GM19372 (cell line): ENCODE data around the gene FOSB.
"Not testable (repeated sequence)": the region's sequence is repeated elsewhere in the genome, so short reads cannot be mapped to it uniquely, and the experiment has no call there.

Source experiments
- ATAC-seq: cut with Tn5 transposase; IDR thresholded peaks from one replicate; pipeline ENCODE4 v1.9.1; 2021; ENCODE audit warnings: mild to moderate bottlenecking, low read depth, moderate library complexity; ENCODE audit not compliant: unreplicated experiment

The FOSB gene

GRCh38 chr19:45500918-45501729, 33.3 kb downstream of the FOSB start:
- ATAC-seq: no peak

- no peak for ATAC-seq
Measured at GRCh38 chr19:45501730-45502014, 33.9 kb downstream of the FOSB start.

GRCh38 chr19:45502111-45502510, 34.3 kb downstream of the FOSB start:
- ATAC-seq: no peak

- no peak for ATAC-seq
Measured at GRCh38 chr19:45503909-45504308, 36.1 kb downstream of the FOSB start.

- no peak for ATAC-seq
Measured at GRCh38 chr19:45505151-45505995, 37.6 kb downstream of the FOSB start.

- no peak for ATAC-seq
Measured at GRCh38 chr19:45505996-45506245, 38.1 kb downstream of the FOSB start.

GRCh38 chr19:45506246-45506988, 38.6 kb downstream of the FOSB start:
- peak; percentile 45 for ATAC-seq

GRCh38 chr19:45506989-45507871, 39.4 kb downstream of the FOSB start, which contains the start of gene VASP:
TSS of gene VASP (plus strand) at chr19:45507479. CDS start at chr19:45507772, 293 bp downstream.
- peak; percentile 52 for ATAC-seq

- no peak for ATAC-seq
Measured at GRCh38 chr19:45507872-45508416, 40.1 kb downstream of the FOSB start.

GRCh38 chr19:45508417-45508860, 40.6 kb downstream of the FOSB start:
- ATAC-seq: no peak

- no peak for ATAC-seq
Measured at GRCh38 chr19:45508861-45509691, 41.3 kb downstream of the FOSB start.

GRCh38 chr19:45509692-45510015, 41.9 kb downstream of the FOSB start:
- ATAC-seq: no peak

GRCh38 chr19:45510352-45510751, 42.6 kb downstream of the FOSB start:
- not testable (repeated sequence) for ATAC-seq

- no peak for ATAC-seq
Measured at GRCh38 chr19:45511074-45511473, 43.3 kb downstream of the FOSB start.

GRCh38 chr19:45512881-45513483, 45.2 kb downstream of the FOSB start:
- ATAC-seq: no peak

GRCh38 chr19:45514376-45515051, 46.7 kb downstream of the FOSB start:
- ATAC-seq: no peak

- ATAC-seq: no peak
Measured at GRCh38 chr19:45515081-45515624, 47.4 kb downstream of the FOSB start.

- ATAC-seq: no peak
Measured at GRCh38 chr19:45515807-45516401, 48.1 kb downstream of the FOSB start.
